ENCODE data around the gene DOC2A. TPM values are rescaled to one million over a fixed set of nuclear protein-coding genes. Genes with fewer than 3 reads are reported as not detected.

Gene DOC2A
- total and polyA plus RNA-seq, 9 of the 15 experiments (the other 6 are each of a cell fraction or from before 2014, with no cell fraction given): 0.03 to 0.38 (median 0.28) TPM; not detected in 1

DNA sequence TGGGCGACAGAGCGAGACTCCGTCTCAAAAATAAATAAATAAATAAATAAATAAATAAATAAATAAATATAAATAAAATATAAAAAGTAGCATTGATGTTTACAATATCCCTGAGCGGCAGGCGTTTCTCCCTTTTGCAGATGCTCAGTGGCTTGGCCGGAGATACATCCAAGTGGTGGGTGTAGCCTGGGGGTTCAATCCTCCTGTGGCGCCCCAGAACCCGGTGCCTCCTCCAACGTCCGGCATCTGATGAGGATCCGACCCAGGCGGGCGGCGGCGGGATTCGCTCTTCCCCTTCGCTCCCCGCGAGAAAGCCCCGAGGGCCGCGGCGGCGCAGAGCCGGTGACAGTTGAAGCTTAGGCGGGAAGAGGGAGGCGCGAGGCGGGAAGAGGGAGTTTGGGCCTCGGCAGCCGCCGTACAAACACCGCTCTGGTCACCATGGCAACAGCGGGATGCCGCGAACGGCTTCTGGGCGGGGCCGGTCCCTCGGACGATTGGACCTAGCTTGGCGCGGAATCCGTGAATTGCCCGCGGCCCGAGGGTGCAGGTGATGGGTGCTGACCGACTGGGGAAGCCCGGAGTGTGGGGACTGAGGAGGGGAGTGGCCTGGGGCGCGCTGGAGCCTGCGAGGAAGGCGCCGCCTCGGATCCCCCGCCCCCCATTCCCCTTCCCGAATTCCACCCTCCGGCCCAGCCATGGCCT is 42.0 kb upstream of the DOC2A start (continued):
- TF ChIP-seq NR2F6 (CRISPR knock-in tag; IDR thresholded peaks at IDR 0.05) (no peak), TEAD1 (CRISPR knock-in tag; IDR thresholded peaks at IDR 0.05) (peak in 1 of 2 experiments; percentile 89; a peak in 1 of 4 replicates), NCOA6 (IDR thresholded peaks at IDR 0.05) (no peak), SNRNP70 (optimal IDR thresholded peaks at IDR 0.05; ENCODE audit: low read depth, low read length) (no peak), ZNF217 (CRISPR knock-in tag; IDR thresholded peaks at IDR 0.05) (no peak), RBM34 (IDR thresholded peaks at IDR 0.05; ENCODE audit: borderline replicate concordance, insufficient read depth, low read length) (no peak), ZNF175 (CRISPR knock-in tag; IDR thresholded peaks at IDR 0.05; ENCODE audit: low read depth) (no peak), CBFB (CRISPR knock-in tag; IDR thresholded peaks at IDR 0.05) (no peak), ZBTB8A (IDR thresholded peaks at IDR 0.05; ENCODE audit: partially characterized antibody) (no peak), ZNF668 (CRISPR knock-in tag; IDR thresholded peaks at IDR 0.05) (no peak), RFX1 (IDR thresholded peaks at IDR 0.05) (peak; percentile 100), HNRNPUL1 (IDR thresholded peaks at IDR 0.05; ENCODE audit: low read length) (no peak), ZNF76 (CRISPR knock-in tag; IDR thresholded peaks at IDR 0.05; ENCODE audit: borderline replicate concordance) (no peak), PHB (CRISPR knock-in tag; IDR thresholded peaks at IDR 0.05) (no peak), CBFA2T2 (conservative IDR thresholded peaks at IDR 0.05) (no peak), RBFOX2 (IDR thresholded peaks at IDR 0.05; ENCODE audit: low read depth, low read length) (peak; percentile 86), KLF6 (CRISPR knock-in tag; IDR thresholded peaks at IDR 0.05; ENCODE audit: borderline replicate concordance) (no peak), CTBP1 (IDR thresholded peaks at IDR 0.05; ENCODE audit: borderline replicate concordance) (peak; percentile 95), CHD1 (IDR thresholded peaks at IDR 0.05; ENCODE audit: low read length) (no peak), NRF1 (conservative IDR thresholded peaks at IDR 0.05 in 1 of 2, IDR thresholded peaks at IDR 0.05 in 1 of 2) (peak; percentile 80 to 84), SMAD1 (IDR thresholded peaks at IDR 0.05; ENCODE audit: low read depth, low read length, partially characterized antibody) (no peak), SMARCE1 (IDR thresholded peaks at IDR 0.05) (no peak; the same call in 1 of the 2 replicates)
- TF ChIP-seq, protein P1, sequence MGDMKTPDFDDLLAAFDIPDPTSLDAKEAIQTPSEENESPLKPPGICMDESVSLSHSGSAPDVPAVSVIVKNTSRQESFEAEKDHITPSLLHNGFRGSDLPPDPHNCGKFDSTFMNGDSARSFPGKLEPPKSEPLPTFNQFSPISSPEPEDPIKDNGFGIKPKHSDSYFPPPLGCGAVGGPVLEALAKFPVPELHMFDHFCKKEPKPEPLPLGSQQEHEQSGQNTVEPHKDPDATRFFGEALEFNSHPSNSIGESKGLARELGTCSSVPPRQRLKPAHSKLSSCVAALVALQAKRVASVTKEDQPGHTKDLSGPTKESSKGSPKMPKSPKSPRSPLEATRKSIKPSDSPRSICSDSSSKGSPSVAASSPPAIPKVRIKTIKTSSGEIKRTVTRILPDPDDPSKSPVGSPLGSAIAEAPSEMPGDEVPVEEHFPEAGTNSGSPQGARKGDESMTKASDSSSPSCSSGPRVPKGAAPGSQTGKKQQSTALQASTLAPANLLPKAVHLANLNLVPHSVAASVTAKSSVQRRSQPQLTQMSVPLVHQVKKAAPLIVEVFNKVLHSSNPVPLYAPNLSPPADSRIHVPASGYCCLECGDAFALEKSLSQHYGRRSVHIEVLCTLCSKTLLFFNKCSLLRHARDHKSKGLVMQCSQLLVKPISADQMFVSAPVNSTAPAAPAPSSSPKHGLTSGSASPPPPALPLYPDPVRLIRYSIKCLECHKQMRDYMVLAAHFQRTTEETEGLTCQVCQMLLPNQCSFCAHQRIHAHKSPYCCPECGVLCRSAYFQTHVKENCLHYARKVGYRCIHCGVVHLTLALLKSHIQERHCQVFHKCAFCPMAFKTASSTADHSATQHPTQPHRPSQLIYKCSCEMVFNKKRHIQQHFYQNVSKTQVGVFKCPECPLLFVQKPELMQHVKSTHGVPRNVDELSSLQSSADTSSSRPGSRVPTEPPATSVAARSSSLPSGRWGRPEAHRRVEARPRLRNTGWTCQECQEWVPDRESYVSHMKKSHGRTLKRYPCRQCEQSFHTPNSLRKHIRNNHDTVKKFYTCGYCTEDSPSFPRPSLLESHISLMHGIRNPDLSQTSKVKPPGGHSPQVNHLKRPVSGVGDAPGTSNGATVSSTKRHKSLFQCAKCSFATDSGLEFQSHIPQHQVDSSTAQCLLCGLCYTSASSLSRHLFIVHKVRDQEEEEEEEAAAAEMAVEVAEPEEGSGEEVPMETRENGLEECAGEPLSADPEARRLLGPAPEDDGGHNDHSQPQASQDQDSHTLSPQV (IDR thresholded peaks at IDR 0.05): no peak; the same call in none of the 2 replicates
- TF ChIP-seq, protein P2, sequence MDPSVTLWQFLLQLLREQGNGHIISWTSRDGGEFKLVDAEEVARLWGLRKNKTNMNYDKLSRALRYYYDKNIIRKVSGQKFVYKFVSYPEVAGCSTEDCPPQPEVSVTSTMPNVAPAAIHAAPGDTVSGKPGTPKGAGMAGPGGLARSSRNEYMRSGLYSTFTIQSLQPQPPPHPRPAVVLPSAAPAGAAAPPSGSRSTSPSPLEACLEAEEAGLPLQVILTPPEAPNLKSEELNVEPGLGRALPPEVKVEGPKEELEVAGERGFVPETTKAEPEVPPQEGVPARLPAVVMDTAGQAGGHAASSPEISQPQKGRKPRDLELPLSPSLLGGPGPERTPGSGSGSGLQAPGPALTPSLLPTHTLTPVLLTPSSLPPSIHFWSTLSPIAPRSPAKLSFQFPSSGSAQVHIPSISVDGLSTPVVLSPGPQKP (CRISPR knock-in tag; IDR thresholded peaks at IDR 0.05): no peak
- TF ChIP-seq, protein P3, sequence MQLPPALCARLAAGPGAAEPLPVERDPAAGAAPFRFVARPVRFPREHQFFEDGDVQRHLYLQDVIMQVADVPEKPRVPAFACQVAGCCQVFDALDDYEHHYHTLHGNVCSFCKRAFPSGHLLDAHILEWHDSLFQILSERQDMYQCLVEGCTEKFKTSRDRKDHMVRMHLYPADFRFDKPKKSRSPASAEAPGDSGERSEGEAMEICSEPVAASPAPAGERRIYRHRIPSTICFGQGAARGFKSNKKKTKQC (CRISPR knock-in tag; IDR thresholded peaks at IDR 0.05): peak; percentile 98
